ENCODE measurements around the gene CYB561D1. TPM values are rescaled to one million over a fixed set of nuclear protein-coding genes. Genes with fewer than 3 reads are reported as not detected.
A peak's percentile ranks its signal among the peaks of the same experiment; 100 is the strongest.

The CYB561D1 gene
- total and polyA plus RNA-seq, 9 of the 15 experiments (the other 6 are each of a cell fraction or from before 2014, with no cell fraction given): 0.71 to 7.2 (median 3.5) TPM

DNA sequence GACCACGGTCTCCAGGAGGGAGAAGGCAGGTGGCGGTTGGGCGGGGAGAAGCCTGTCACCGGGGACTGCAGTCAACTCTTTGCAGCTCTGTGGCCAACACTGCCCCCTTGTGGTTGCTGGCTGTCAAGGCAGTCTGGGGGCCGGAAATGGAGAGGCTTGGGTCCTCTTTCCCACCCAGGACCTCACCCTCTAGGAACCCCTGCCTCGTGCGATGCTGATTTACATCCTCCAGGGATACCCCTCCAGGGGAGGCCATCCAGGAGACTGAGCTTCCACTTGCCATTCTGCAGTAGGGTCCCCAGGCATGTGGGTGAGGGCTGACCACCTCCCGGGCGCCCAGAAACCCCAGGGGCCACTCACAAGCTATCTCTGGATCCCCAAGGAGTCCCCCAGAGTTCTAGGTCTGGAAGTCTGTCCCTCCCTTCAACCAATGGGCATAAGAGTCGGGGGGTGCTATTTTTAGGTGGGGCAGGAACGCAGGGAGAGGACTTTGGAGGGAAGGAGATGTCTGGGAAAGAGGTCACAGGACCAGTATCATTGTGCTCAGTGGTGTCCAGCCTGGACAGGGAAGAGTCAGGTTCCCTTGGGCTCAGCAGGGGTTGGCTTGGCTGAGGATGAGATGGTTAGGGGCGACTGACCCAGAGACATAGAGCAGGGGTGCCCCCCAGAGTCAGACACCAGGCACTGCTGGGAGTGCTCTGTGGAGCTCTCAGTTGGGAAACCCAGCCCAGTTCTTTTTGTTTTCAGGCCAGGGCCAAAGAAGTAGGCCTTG is 38.7 kb downstream of the CYB561D1 start (continued):
- peak; percentile 88 for TF ChIP-seq DEAF1 (CRISPR knock-in tag; IDR thresholded peaks at IDR 0.05)
- TF ChIP-seq HCFC1 (IDR thresholded peaks at IDR 0.05; ENCODE audit: low read depth, low read length): 0 out of 2 replicates have a peak, but pooled peaks have one; percentile 30
- no peak for TF ChIP-seq CBFA2T2 (conservative IDR thresholded peaks at IDR 0.05)
- TF ChIP-seq TCF7L2 (IDR thresholded peaks at IDR 0.05; ENCODE audit: low read depth, low read length): 0 out of 2 replicates have a peak, but pooled peaks have one; percentile 38
- TF ChIP-seq ZNF224 (CRISPR knock-in tag; IDR thresholded peaks at IDR 0.05): no peak
- TF ChIP-seq SNIP1 (IDR thresholded peaks at IDR 0.05; ENCODE audit: low read depth): no peak
- no peak for TF ChIP-seq ZNF217 (CRISPR knock-in tag; IDR thresholded peaks at IDR 0.05)
- TF ChIP-seq, protein P1, sequence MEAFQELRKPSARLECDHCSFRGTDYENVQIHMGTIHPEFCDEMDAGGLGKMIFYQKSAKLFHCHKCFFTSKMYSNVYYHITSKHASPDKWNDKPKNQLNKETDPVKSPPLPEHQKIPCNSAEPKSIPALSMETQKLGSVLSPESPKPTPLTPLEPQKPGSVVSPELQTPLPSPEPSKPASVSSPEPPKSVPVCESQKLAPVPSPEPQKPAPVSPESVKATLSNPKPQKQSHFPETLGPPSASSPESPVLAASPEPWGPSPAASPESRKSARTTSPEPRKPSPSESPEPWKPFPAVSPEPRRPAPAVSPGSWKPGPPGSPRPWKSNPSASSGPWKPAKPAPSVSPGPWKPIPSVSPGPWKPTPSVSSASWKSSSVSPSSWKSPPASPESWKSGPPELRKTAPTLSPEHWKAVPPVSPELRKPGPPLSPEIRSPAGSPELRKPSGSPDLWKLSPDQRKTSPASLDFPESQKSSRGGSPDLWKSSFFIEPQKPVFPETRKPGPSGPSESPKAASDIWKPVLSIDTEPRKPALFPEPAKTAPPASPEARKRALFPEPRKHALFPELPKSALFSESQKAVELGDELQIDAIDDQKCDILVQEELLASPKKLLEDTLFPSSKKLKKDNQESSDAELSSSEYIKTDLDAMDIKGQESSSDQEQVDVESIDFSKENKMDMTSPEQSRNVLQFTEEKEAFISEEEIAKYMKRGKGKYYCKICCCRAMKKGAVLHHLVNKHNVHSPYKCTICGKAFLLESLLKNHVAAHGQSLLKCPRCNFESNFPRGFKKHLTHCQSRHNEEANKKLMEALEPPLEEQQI (IDR thresholded peaks at IDR 0.05): no peak
- TF ChIP-seq, protein P2, sequence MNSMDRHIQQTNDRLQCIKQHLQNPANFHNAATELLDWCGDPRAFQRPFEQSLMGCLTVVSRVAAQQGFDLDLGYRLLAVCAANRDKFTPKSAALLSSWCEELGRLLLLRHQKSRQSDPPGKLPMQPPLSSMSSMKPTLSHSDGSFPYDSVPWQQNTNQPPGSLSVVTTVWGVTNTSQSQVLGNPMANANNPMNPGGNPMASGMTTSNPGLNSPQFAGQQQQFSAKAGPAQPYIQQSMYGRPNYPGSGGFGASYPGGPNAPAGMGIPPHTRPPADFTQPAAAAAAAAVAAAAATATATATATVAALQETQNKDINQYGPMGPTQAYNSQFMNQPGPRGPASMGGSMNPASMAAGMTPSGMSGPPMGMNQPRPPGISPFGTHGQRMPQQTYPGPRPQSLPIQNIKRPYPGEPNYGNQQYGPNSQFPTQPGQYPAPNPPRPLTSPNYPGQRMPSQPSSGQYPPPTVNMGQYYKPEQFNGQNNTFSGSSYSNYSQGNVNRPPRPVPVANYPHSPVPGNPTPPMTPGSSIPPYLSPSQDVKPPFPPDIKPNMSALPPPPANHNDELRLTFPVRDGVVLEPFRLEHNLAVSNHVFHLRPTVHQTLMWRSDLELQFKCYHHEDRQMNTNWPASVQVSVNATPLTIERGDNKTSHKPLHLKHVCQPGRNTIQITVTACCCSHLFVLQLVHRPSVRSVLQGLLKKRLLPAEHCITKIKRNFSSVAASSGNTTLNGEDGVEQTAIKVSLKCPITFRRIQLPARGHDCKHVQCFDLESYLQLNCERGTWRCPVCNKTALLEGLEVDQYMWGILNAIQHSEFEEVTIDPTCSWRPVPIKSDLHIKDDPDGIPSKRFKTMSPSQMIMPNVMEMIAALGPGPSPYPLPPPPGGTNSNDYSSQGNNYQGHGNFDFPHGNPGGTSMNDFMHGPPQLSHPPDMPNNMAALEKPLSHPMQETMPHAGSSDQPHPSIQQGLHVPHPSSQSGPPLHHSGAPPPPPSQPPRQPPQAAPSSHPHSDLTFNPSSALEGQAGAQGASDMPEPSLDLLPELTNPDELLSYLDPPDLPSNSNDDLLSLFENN (IDR thresholded peaks at IDR 0.05; ENCODE audit: low read depth in 2 of 2, low read length in 2 of 2): 0 out of 4 replicates have a peak, but pooled peaks of 1 of the 2 experiments have one; percentile 13
- TF ChIP-seq MTF1 (CRISPR knock-in tag; IDR thresholded peaks at IDR 0.05; ENCODE audit: borderline replicate concordance): no peak
- TF ChIP-seq KDM4B (IDR thresholded peaks at IDR 0.05; ENCODE audit: borderline replicate concordance in 2 of 2, low read depth in 1 of 2): 0 out of 4 replicates have a peak, but pooled peaks of 1 of the 2 experiments have one; percentile 21
- no peak for TF ChIP-seq PHTF2 (CRISPR knock-in tag; IDR thresholded peaks at IDR 0.05)
- no peak for TF ChIP-seq SNAPC5 (CRISPR knock-in tag; IDR thresholded peaks at IDR 0.05)
- TF ChIP-seq KDM1A (IDR thresholded peaks at IDR 0.05): no peak
- 0 out of 2 replicates have a peak, but pooled peaks have one; percentile 23 for TF ChIP-seq ZBTB17 (CRISPR knock-in tag; IDR thresholded peaks at IDR 0.05)
- no peak for TF ChIP-seq HNRNPLL (IDR thresholded peaks at IDR 0.05; ENCODE audit: low read depth, low read length, poor library complexity, severe bottlenecking)
- no peak for TF ChIP-seq DIDO1 (tag; IDR thresholded peaks at IDR 0.05; ENCODE audit: low read depth)
- TF ChIP-seq NCOA2 (IDR thresholded peaks at IDR 0.05; ENCODE audit: partially characterized antibody in 2 of 2): no peak
- TF ChIP-seq ATF1 (CRISPR knock-in tag; IDR thresholded peaks at IDR 0.05): no peak
- TF ChIP-seq ATF1 (tag; IDR thresholded peaks at IDR 0.05): peak; percentile 29; the same call in 1 of the 2 replicates
- no peak for TF ChIP-seq NUFIP1 (IDR thresholded peaks at IDR 0.05; ENCODE audit: partially characterized antibody)

Data from K562 (cell line).